ENCODE results near the gene VAV2.

The VAV2 gene

DNA sequence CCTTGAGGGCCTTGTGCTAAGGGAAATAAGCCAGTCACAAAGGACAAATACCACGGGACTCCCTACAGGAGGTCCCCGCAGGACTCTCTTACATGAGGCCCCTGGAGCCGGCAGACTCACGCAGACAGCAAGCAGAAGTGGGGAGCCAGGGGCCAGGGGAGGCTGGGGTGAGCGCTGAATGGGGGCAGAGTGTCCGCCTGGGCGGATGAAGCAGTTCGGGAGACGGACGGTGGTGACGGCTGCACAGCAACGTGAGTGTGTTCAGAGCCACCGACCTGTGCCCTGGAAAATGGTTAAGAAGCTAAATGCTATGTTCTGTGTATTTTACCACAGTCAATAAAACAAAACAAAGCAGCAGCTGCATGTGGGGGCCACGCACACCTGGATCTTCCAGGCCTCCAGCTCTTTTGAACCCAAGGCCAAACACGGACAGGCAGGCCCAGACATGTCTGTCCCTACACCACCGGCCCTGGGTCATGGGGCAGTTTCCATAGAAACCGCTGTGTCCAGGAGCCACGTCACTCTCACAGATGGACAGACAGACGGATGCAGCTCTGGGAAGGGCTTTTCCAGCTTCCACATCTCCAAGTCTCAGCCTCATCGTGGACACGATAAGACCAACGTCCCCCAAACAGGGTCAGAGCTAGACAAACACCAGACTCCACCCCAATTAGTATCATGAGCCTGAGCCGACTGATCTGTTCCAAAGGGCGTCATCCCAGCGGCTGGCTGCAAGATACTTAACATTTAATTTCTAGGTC, 103.9 kb downstream of the VAV2 start:
- no peak for DNase-seq

DNA sequence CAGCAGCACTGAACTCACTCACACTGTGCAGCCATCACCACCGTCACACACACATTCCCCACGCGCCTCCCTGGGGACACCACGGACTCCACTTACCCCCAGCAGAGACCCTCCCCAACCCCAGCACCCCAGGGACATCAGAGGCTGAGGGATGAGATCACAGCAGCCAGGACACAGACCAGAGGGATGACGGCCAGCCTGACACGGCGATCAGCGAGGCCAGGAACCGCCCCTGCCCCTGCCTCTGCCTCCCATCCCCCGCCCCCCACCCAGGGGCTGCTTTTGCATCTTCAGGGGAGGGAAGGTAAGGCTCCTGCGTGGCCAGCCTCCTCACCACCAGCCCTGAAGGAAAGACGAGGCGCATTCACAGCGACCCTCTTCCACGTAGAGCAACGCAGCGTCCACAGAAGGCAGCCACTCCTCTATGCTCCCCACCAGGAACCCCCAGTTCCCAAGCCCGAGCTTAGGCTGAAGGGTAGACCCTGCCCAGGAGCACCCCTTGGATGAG, 104.5 kb downstream of the VAV2 start:
- DNase-seq: no peak

DNA sequence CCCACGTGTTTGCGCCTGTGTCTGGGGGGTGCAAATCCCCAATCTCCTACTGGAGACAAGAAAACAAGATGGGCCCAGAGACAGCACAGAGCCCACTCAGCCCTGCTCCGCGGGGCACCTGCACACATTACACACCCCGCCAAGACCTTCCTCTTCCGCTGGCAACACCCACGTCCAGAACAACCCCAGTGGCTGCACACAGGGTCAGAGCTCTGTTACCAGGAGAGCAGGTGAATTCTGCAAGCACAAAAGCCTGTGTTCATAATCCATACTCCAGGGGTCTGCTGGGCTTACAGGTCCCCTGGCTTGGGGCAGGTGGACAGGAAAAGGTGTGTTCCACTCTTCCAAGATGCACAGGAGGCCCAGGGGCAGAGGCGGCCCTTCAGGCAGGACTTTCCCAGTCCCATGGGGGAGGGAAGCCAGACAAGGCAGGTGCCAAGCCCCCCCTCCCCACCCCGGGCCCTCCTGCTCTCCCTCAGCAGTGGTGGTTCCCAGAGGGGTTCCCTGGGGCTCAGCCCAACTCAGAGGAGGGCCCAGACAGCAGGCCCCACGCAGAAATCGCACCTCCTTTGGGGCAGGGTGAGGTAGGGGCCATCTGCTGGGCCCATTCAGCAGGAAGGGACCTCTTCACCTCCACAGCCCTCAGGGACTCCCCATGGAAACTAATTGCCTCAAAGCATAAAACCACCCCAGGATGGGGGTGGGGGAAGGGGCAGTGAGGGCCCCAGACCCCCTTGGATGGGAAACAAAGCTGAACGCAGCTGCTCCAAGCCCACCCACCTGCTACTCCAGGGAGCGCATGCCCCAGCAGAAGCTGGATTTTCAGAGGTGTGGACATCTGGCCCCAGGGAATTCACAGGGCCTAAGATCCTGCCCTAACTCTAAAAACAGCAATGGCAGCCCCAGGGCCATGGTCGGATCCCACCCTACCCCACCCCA, 105.3 kb downstream of the VAV2 start:
- no peak for DNase-seq

DNA sequence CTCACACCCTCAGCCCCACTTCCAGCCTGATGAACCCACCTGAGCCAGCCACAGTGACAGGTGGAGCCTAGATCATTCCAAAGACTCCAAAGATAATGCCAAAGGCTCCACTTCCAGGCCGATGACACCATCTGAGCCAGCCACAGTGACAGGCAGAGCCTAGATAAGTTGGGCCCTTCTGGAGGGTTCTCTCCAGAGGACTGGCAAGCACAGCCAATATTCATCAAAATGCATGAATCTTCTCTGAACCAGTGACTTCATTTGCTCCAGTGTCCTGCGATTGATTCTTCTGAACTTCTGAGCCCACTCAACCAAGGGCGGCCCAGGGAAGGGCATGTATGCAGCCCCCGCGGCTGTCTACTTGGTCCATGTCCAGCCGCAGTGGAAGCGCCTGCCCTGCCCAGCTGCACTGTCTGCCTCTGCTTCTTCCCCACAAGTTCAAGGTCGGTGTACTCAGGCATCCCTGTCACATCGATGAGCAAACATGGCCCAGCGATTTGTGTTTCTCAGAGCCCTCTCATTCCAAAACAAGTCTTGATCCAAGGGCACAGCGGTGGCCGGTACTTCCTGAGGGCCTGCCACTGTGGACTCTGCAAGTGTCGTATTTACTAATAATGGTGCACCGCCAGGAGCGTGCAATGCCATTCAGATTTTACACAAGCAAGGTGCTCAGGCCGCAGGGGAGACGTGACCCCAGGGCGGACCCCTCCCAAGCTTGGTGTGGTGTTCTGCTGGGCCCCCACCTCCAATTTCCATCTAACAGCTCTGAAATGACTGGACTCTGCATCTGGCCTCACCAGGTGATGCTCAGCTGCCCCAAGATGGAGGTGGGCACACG, 107.0 kb downstream of the VAV2 start:
- DNase-seq: no peak

DNA sequence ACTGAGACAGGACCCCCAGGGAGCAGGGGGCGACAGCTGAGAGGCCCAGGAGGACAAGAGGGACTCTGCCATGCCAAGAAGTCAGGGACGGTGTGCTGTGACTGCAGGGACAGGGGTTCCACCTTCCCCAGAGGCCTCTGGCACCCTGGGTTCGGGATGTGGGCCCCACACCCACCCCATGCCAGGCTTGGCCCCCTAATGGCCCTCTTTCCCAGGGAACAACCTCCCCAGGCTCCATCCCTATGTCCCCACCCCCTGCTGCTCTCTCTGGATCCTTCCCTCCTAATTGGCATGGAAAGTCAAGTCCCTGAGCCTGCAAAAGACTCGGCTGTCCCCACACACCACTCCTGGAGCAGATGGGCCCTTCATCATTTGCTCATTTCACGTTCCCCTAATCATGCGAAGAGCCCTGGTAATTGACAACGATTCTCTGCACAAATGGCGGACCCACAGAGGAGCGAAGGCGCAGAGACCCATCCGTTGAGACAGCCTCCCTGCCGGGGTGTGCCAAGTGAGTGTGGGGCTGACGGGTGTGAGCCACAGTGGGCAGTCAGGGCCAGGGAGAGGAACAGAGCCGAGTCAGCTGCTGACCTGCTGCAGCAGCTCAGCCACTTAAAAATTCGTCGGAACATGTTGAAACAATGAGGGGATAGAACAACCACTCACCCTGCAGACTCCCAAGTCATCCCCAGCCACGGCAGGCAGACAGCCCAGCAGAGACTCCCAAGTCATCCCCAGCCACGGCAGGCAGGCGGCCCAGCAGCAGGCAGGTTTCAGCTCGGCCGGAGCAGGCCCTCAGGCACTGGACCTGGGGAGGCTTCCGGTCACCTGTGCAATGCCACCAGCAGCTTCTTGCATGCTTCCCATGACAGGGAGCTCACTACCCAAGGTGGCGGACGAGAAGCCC, 109.0 kb downstream of the VAV2 start:
- no peak for DNase-seq

DNA sequence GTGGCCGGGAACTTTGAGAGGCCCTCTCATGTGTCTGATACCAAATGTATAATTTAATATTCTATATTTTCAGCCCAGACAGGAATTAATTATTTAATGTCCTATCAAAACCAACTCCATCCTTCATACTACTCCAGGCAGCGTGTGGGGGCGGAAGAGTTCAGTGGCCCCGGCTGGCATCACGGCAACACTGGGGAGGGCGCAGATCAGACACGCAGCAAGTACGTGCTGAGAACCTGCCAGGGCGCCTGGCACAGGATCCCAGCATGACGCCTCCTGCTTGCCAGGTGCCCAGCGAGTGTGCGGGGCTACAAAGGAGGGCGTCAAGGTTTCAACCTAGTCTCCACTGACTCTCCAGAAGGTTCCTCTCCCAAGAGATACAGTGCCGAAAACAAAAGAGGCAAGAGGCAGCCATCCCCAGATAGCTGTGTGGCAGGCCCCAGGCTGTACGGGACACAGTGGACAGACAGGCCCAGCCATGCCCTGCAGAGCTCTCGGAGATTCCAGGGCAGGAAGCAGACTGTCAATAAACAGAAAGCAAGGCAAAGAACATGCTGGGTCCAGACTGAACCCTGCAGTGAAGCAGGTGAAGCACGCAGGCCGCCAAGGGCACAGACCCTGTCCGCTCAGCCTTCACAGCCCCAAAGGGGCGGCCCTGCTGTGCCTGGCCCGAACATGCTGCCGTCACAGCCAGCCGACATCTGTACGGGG, 110.3 kb downstream of the VAV2 start:
- DNase-seq: no peak

DNA sequence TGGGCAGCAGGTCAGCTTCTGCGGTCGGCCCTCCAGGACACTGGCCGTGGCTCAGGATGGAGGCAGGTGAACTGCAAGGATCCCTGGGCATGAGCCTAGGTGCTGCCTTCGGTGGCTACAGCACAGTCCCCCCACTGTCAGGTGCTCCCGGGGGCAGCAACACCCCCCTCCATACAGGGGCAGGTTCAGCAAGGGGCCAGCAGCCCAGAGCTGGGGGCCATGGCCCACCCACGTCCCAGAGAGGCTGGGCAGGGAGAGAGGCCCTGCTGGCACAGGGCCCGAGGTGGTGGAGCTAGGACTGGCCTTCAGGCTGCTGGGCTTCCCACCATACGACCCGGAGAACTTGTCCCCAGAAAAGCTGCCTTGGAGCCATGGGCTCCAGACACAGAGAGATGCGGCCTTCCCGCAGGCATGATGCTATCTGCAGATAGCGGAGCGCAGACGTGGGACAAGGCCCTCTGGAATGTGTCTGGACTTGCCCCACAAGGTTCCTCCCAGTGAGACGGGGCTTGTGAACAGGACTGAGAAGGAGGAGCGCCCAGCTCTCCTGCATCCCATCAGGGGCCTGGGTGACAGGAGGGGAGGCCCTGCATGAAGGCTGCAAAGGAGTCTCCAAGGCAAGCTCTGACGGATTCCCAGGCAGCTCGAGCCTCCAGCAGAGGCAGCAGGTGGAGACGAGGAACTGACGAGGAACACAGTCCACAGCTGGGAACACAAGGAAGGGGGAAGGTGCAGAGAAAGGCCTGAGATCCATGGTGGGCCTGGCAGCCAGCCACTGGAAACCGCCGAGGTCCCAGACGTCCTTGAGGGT, 111.1 kb downstream of the VAV2 start:
- DNase-seq: no peak

DNA sequence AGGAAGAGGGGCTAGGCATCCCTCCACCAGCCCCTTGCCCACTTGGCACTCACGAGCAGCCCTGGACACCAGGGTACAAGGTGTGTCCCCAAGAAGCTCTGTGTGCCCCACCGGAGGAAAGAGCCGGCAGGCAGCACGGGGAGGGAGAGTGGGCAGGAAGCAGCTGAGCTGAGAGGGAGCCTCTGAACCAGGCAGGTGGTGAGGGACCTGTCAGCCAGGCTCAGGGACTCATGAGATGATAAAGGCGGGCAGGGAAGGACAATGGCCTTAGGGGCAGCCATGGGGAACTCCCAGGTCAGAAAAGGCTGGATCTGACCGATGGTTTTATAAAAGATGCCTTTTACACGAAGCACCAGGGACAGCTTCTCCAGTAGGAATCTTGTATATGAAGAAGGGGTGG, 112.0 kb downstream of the VAV2 start:
- DNase-seq: no peak

DNA sequence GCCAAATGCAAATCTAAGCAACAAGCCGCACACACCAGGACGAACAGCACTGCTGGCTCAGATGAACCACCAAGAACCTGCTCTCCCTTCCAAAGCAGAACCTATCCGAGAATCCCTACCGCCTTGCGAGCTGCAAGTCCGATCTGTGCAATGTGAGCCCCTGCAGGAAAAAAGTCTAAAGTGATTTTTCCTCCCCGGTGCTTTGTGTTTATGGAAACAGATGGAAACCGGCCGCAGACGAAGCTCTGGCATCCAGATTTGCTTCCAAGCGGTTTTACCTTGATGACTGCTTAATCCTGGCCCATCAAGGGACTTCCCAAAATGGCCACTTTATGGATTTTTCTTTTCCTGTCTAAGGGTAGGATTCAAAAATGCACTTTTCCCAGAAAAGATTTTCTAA, 112.5 kb downstream of the VAV2 start:
- DNase-seq: no peak

DNA sequence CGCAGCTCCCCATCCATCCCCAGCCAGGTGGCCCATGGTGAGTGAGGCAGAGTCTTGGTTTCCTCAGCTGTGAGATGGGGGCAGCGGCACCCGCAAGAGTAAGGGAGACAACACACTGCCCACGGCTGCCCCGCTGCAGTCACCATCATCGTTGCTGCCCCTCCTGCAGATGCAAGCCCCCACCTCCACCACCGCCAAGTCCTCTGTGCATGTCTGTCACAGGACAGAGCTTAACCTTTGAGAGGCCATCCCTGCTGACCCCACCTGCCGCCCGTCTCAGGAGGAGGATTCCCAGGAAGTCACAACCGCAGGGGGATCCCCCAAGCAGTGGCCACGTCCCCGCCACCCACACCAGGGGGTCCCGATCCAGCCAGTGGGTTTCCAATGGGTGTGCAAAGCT, 113.7 kb downstream of the VAV2 start:
- DNase-seq: no peak

DNA sequence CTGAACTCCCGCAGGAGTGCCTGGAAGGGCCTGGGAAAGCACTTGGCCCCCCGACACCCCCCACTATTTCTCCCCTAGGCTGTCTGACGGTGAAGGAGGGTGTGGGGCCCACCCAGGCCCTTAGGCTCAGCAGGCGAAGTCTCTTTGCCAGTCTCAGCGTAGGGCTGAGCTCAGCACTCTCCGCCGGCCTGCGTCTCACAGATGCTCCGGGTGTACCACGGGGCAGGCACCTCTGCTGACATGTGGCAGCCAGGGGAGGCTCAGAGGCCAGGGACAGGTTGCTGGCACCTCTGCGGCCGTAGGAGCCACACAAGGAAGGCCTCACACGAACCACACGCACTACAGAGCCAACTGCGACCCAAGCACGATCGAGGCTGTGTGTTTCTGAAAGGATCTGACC, 114.2 kb downstream of the VAV2 start:
- DNase-seq: no peak

DNA sequence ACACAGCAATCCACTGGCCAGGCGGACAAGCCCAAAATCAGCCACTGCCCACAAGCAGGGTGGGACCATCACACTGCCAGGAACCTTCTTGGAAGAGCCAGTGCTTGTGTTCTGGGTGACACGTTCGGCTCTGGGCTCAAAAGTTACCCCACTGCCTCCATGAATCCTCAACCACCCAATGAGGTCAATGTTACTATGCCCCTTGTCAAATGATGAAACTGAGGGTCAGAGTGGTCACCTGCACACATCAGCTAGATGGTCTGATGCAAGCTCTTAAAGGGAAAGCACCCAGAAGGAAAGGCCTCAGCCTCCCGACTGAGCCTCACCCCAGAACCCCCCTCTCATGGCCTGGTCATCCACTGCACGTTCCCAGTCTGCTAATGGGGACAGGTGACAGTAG, 114.8 kb downstream of the VAV2 start:
- DNase-seq: no peak

DNA sequence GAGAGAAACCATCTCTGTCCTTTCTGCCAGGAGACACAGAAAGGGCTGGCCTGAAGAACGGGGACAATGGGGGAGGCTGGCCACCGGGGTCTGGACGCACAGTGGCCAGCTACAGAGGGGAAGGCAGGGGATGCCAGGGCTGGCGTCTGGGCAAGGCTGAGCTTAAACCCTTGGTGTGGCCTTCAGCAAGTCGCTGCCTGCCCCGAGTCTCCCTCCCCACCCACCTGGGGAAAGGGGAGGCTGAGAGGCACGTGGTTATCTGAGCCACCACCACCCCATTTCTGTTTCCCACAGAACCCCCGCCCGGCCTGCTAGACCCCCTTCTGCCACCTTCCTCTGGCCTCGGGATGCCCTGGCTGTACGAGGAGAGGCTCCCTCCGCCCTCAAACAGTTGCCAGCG, 115.3 kb downstream of the VAV2 start:
- DNase-seq: no peak

DNA sequence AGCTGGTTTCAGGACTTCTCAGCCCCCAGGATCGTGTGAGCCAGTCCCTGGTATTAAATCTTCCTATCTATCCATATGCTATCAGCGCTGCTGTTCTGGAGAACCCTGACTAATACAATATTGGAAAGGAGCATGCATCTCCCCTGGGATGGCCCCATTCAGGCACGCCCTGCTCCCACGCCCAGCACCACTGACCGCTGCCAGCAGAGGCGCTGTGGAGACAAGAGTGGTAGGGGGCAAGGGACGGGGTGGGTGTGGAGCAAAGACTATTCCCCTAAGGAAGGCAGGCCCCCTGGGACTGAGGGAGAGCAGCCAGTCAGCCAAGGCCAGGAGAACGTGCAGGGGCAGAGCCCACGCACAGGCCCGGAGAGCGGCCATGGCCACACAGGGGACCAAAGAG, 116.0 kb downstream of the VAV2 start:
- no peak for DNase-seq

DNA sequence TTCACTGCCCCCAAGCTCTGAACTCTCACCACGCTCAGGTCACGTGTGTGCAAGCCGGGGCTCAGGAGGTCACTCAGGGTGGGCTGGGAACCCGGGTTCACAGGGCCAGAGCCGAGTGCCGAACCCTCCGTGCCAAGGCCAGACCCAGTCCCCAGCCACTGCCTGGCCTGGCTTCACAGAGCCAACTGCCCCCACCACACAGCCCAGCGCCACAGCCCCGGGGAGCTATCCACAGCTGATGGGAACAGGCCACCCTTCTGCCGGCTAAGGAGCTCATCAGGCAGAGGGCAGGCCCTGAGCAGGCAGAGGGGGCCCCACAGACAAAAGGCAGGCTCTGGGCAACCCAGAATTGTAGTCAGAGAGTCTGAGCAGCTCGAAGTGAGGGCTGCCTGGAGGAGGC, 117.0 kb downstream of the VAV2 start:
- no peak for DNase-seq

DNA sequence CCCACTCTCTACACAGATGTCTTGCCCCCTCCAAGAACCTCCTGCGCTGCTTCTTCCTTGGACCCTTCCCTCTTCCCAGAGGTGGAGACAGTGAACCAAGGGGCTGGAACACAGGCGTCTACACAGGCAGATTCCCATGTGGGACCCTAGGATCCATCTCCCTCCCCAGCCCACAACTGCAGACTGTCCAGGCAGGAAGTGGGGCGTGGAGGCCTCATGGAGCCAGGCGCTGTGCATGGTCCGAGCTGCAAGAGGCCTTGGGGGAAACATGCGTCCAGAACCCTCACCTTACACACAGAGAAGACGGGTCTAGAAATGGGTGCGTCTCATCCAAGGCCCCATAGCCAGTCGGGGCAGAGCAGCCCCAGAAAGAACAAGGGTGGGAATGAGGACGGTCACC, 117.5 kb downstream of the VAV2 start:
- DNase-seq: no peak

DNA sequence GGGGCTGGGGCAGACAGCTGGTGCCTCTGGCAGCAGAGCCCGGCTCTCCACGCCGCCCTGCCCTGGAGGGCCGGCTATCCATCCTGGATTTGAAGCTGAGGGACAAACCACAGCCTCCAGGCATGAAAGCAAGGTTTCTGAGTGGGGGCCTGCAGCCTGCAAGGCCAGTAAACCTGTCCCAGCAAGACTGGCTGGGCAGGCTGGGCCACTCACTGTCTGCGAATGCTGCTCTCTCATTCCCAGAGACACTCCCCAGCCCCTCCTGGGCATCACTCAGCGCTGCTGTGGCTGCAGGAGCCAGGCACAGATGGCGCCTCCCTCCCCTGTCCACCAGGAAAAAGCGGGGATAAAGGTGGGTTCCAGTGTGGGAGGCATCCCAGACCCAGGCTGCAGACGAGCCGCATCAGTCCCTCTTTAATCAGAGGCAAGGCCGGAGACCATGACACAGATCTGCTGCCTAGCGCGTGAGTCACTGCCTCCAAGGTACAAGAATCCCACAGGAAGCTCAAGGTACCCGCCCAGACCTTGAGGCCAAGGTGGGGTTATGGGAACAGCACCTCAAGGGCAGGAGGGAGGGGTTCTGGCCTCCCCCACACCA, 118.0 kb downstream of the VAV2 start:
- no peak for DNase-seq

DNA sequence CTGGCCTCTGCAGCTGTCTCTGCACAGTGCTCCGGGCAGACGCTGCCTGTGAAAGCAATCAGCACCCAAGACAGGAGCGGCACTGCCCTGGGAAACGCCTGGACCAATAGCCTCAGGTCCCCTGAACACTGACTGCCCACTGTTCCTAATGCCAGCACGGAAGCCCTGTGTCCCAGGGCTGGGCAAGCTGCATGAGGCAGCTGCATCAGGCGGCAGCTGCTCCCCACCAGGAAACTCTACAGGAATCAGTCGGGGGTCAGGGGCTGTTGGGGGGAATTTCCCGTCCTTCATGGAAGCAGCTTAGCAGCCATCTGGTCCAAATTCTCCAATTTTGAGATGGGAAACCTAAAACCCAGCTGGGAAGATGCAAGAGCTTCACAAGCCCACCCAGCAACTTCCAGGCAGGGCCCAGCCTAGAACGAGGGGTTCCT, 118.6 kb downstream of the VAV2 start:
- no peak for DNase-seq

DNA sequence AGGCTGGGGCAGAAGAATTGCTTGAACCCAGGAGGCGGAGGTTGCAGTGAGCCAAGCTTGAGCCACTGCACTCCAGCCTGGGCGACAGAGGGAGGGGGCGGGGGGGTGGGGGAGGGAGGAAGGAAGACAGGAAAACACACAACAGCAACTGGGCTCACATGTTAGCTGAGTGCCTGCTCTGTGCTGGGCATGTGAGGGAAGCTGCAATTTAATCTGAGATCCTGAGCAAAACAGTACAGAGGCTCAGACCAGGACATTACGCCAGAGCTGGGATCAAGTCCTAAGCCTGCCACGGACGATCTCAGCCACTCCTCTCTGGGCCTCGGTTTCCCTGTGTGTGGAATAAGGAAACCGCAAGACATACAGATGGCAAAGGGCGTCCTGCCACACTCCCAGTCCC, 119.1 kb downstream of the VAV2 start:
- DNase-seq: no peak
